HG02642 (cell line): Measurements from ENCODE around the gene ABCB8.
"Not testable (repeated sequence)": the region's sequence is repeated elsewhere in the genome, so short reads cannot be mapped to it uniquely, and the experiment has no call there.

Source experiments
- ATAC-seq: cut with Tn5 transposase; IDR thresholded peaks from one replicate; pipeline ENCODE4 v1.9.1; 2021; ENCODE audit warnings: mild to moderate bottlenecking; ENCODE audit not compliant: unreplicated experiment, poor library complexity

ABCB8 gene

DNA sequence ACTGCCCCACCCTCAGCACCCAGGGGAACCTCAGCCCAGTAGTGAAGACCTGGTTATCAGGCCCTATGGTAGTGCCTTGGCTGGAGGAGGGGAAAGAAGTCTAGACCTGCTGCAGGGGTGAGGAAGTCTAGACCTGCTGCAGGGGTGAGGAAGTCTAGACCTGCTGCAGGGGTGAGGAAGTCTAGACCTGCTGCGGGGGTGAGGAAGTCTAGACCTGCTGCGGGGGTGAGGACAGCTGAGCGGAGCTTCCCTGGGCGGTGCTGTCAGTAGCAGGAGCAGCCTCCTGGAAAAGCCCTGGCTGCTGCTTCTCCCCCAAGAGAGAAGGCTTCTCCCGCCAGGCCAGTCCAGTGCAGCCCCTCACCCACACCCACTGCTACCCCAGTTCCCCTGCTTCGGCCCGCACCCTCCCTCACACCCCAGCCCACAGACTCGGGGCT is 31.2 kb upstream of the ABCB8 start:
- ATAC-seq: no peak

- ATAC-seq: no peak
Observed at GRCh38 chr7:150997817-150998216, 30.4 kb upstream of the ABCB8 start.

DNA sequence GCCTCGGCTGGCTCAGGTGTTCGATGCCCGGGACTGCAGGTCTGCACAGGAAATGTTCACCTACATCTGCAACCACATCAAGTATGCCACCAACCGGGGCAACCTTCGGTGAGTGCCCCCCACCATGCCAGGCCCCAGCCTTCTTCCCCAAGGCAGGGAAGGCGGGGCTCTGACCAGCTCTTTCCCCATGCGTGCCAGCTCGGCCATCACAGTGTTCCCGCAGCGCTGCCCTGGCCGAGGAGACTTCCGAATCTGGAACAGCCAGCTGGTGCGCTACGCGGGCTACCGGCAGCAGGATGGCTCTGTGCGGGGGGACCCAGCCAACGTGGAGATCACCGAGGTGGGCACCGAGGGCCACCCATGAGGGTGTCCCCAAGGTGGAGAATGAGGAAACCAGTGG is 29.9 kb upstream of the ABCB8 start:
- ATAC-seq: no peak

GRCh38 chr7:150999001-150999400 is 29.2 kb upstream of the ABCB8 start:
- no peak for ATAC-seq

DNA sequence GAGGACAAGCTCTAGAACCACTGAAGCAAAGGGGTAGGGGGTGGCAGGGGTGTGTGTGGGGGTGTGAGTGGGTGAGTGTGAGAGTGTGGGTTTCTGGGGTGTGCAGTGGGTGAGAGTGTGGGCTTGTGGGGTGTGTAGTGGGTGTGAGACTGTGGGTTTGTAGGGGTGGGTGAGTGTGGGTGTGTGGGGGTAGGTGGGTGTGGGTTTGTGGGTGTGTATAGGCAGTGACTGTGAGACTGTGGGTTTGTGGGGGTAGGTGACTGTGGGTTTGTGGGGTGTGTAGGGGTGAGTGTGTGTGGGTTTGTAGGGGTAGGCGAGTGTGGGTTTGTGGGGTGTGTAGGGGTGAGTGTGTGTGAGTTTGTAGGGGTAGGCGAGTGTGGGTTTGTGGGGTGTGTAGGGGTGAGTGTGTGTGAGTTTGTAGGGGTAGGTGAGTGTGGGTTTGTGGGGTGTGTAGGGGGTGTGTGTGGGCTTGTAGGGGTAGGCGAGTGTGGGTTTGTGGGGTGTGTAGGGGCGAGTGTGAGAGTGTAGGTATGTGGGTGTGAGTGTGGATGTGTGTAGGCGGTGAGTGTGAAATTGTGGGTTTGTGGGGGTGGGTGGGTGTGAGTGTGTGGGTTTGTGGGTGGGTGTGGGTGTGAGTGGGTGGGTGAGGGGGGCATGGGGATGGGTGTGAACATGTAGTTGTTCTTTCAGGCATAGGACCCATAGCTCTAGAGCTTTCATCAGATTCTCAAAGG is 28.6 kb upstream of the ABCB8 start:
- no peak for ATAC-seq

- no peak for ATAC-seq
Observed at GRCh38 chr7:151000897-151001495, 27.3 kb upstream of the ABCB8 start.

GRCh38 chr7:151001546-151001945 is 26.7 kb upstream of the ABCB8 start:
- ATAC-seq: no peak

DNA sequence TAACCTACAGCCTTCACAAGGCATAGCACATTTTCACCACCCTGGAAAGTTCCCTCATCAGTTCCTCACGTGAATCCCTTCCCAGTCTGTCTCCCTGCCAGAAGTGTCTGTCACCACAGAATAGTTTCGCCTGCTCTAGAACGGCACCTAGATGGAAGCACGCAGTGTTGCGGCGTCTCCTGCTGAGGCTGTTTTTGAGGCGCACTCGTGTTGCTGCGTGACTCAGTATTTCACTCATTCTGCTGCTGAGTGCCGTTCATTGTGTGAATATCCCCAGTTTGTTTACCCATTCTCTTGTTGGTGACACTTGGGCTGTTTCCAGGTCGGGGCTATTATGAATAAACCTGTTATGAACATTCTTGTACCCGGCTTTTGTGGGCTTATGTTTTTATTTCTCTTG is 24.7 kb upstream of the ABCB8 start:
- no peak for ATAC-seq

GRCh38 chr7:151005566-151005965 is 22.7 kb upstream of the ABCB8 start:
- no peak for ATAC-seq

GRCh38 chr7:151006590-151007300 is 21.5 kb upstream of the ABCB8 start:
- no peak for ATAC-seq

- no peak for ATAC-seq
Observed at GRCh38 chr7:151007469-151007898, 20.8 kb upstream of the ABCB8 start.

GRCh38 chr7:151008143-151008510 is 20.1 kb upstream of the ABCB8 start:
- no peak for ATAC-seq

- peak; percentile 83 for ATAC-seq
Observed at GRCh38 chr7:151008511-151009323, 19.5 kb upstream of the ABCB8 start.

DNA sequence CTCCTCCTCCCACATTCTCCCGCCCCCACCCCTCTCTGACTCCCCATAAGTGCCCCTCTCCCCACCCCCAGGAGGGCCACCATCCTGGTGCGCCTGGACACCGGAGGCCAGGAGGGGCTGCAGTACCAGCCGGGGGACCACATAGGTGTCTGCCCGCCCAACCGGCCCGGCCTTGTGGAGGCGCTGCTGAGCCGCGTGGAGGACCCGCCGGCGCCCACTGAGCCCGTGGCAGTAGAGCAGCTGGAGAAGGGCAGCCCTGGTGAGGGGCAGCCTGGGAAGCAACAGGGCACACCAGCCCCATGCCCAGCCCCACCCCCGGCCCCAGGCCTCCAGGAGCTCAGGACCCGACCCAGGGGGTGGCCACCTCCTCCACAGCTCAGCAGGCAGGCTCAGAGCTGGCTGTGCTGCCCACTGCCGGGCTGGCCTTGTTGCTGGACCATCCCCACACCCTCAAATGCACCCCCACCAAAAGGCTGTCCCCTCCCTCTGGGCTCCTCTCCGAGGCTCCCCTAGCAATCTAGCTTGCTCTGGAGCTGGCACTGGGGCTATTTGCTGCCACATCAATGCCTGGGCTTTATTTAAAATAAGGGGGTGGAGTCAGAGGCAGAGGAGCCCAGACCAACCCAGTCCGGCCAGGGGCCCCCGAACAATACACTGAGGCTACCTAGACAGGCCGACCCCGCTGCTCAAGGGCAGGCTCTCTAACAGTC is 18.8 kb upstream of the ABCB8 start:
- no peak for ATAC-seq

GRCh38 chr7:151010037-151010306 is 18.3 kb upstream of the ABCB8 start:
- ATAC-seq: no peak

GRCh38 chr7:151010307-151011096 is 17.7 kb upstream of the ABCB8 start:
- no peak for ATAC-seq

- no peak for ATAC-seq
Observed at GRCh38 chr7:151011097-151011409, 17.2 kb upstream of the ABCB8 start.

- ATAC-seq: not testable (repeated sequence)
Observed at GRCh38 chr7:151011616-151012015, 16.6 kb upstream of the ABCB8 start.

- ATAC-seq: no peak
Observed at GRCh38 chr7:151012031-151012692, 16.1 kb upstream of the ABCB8 start.
